Activated T-helper 9 cell treated with anti-CD3 and anti-CD28 coated beads, Interleukin-2, amount 50 U/mL, for 16 hours (primary cell): Measurements from ENCODE around the gene ZNF709.
"Not testable (repeated sequence)": the region's sequence is repeated elsewhere in the genome, so short reads cannot be mapped to it uniquely, and the experiment has no call there.

Source experiments
- DNase-seq: peaks from one replicate; pipeline ENCODE4 v3.0.0-alpha.2; 2020; ENCODE audit warnings: low read depth

ZNF709 gene

DNA sequence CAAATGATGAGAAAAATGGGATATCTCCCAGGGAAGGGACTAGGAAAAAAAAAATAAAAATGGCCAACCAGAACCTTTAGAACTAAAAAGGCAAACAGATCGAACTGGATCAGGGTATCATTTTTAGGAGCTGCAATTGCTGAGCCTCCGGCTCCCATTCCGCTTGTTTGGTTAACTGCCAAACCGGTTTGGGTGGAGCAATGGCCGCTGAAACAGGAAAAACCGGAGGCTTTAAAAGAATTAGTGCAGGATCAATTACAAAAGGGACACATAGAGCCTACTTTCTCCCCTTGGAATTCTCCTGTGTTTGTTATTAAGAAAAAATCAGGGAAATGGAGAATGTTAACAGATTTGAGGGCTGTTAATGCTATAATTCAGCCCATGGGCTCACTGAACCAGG lies 31.1 kb downstream of the ZNF709 start:
- DNase-seq: no peak

DNA sequence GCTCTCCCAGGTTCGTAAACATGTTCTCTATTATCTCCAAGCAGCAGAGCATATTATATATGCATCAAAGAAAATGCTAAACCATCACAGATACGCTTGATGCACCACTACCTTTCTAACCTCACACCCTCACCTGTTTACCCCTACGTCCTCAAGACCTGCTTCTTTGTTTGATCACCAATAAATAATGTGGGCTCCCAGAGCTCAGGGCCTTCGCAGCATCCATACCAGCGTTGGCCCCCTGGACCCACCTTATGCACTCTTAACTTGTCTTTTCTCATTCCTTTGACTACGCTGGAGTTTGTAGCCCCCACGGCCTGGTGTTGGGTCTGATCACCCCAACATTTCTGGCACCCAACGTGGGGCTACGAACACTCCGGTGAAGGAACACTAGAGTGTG lies 33.8 kb downstream of the ZNF709 start:
- no peak for DNase-seq

DNA sequence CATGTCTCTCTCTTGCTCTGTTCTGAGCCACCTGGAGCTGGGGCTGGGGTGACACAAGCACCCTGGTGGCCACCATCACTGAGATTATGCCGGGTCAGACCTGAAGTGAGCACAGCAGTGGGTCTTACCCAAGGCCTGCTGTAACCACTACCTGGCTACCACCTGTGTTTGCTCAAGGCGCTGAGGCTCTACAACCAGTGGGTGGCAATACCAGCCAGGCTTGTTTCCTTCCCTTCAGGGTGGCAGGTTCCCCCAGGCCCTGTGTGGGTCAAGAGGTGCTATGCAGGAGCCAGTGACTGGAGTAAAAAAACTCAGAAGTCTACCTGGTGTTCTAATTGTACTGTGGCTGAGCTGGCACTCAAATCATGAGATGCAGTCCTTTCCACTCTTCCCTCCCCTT lies 35.8 kb downstream of the ZNF709 start:
- no peak for DNase-seq

- DNase-seq: peak; percentile 97
Observed at GRCh38 chr19:12440541-12441316, 43.9 kb downstream of the ZNF709 start, which contains the start of gene ZNF443. Gene ZNF443 (minus strand): TSS chr19:12441021. CDS start chr19:12440914, 107 bp downstream.

- DNase-seq: peak; percentile 34
Observed at GRCh38 chr19:12439686-12440540, 44.7 kb downstream of the ZNF709 start.

GRCh38 chr19:12430726-12431299 lies 53.8 kb downstream of the ZNF709 start:
- not testable (repeated sequence) for DNase-seq

DNA sequence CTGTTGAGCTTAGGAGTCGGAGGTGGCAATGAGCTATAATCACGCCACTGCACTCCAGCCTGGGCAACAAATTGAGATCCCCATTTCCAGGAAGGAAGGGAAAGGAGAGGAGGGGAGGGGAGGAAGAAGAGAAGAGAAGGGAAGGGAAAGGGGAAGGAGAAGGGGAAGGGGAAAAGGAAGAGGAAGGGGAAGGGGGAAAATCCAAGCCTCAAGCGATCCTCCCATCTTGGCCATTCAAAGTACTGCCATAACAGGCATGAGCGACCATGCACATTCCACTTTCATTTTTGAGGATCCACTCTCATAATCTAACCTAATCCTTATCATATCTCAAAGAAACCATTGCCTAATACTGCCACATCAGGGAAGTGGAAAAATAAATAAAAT lies 58.7 kb downstream of the ZNF709 start:
- no peak for DNase-seq

- DNase-seq: no peak
Observed at GRCh38 chr19:12425236-12425887, 59.3 kb downstream of the ZNF709 start.

DNA sequence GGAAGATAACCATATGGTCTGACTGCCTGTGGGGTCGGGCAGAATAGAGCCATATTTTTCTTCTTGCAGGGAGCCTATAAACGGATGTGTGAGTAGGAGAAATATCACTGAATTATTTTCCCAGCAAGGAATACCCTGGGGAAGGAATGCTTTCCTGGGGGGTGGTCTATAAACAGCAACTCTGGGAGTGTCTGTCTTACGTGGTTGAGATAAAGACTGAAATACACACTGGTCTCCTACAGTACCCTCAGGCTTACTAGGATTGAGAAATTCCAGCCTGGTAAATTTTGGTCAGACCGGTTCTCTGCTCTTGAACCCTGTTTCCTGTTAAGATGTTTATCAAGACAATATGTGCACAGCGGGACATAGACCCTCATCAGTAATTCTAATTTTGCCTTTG lies 67.3 kb downstream of the ZNF709 start:
- DNase-seq: not testable (repeated sequence)

DNA sequence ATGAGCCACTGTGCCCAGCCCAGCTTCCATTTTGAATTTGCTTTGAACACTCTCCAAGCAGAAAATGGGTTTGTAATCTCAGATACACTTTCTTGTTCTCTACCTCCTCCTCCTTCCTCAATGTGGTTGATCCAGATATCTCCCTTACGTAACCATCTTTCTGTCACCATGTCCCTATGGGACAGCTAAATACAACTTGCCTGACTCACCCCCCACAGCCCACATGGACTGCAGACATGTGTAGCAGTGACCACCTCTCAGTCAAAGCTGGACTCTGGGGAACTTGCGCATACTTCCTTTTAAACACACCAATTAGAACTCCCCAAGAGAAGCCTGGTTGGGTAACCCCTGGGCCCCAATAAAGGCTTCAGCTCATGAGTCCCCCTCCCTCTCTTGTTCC lies 72.7 kb downstream of the ZNF709 start:
- no peak for DNase-seq
